K562 (cell line): ENCODE data around the gene PRAME. TPM values are rescaled to one million over a fixed set of nuclear protein-coding genes. Genes with fewer than 3 reads are reported as not detected.
A peak's percentile ranks its signal among the peaks of the same experiment; 100 is the strongest.

Experiments
- CBX3 ChIP-seq, 2 experiments: IDR thresholded peaks; 1 replicate in 1 of 2; 2 replicates in 1 of 2; pipeline ENCODE4 v1.6.1; 2012; ENCODE audit warnings: inconsistent platforms in 2 of 2, low read length in 2 of 2, borderline replicate concordance in 1 of 2, control low read depth in 1 of 2
- DLX4 ChIP-seq: fragments of 250-450 bp; sonication (Bioruptor Pico); IDR thresholded peaks from 2 replicates; pipeline ENCODE4 v1.6.1; 2021; ENCODE audit warnings: mild to moderate bottlenecking
- FOS ChIP-seq: IDR thresholded peaks from 3 replicates; pipeline ENCODE4 v1.6.1; 2011; ENCODE audit not compliant: insufficient read length; ENCODE audit errors: extremely low read depth
- HCFC1 ChIP-seq: IDR thresholded peaks from 2 replicates; pipeline ENCODE4 v1.6.1; 2012; ENCODE audit warnings: low read depth, low read length, improper control_type of control experiment
- IFI16 ChIP-seq: fragments of 250-450 bp; sonication (Bioruptor Pico); IDR thresholded peaks from 2 replicates; pipeline ENCODE4 v2.1.2; 2022; ENCODE audit warnings: mild to moderate bottlenecking, inconsistent platforms
- KLF10 ChIP-seq: fragments of 250-450 bp; sonication (Bioruptor Pico); IDR thresholded peaks from 2 replicates; pipeline ENCODE4 v1.6.1; 2021; ENCODE audit warnings: matching md5 sums
- MECOM ChIP-seq: fragments of 250-450 bp; sonication (Bioruptor Pico); IDR thresholded peaks from 2 replicates; pipeline ENCODE4 v1.8.0; 2022; ENCODE audit warnings: inconsistent platforms
- MEF2A ChIP-seq: IDR thresholded peaks from 2 replicates; pipeline ENCODE4 v1.6.1; 2011; ENCODE audit warnings: low read depth, mild to moderate bottlenecking, low read length, moderate library complexity; ENCODE audit not compliant: control insufficient read depth
- PHTF2 ChIP-seq: fragments of 250-450 bp; sonication (Bioruptor Pico); IDR thresholded peaks from 2 replicates; pipeline ENCODE4 v1.5.0; 2021; ENCODE audit warnings: mild to moderate bottlenecking
- RNF219 ChIP-seq: fragments of 250-450 bp; sonication (Bioruptor Pico); IDR thresholded peaks from 2 replicates; pipeline ENCODE4 v1.5.0; 2022; ENCODE audit warnings: mild to moderate bottlenecking
- U2AF1 ChIP-seq: fragments of 200-400 bp; formaldehyde crosslinking; optimal IDR thresholded peaks from 2 replicates; pipeline ENCODE3; 2017; ENCODE audit warnings: mild to moderate bottlenecking, low read depth, low read length, moderate library complexity
- ZFX ChIP-seq: sonication (generic); formaldehyde crosslinking; IDR thresholded peaks from 2 replicates; pipeline ENCODE4 v1.8.0; 2022; ENCODE audit warnings: mild to moderate bottlenecking, missing genetic modification reagents, moderate library complexity
- ZNF217 ChIP-seq: sonication (generic); formaldehyde crosslinking; IDR thresholded peaks from 2 replicates; pipeline ENCODE4 v1.8.0; 2022; ENCODE audit warnings: mild to moderate bottlenecking, missing genetic modification reagents
- ZNF407 ChIP-seq: fragments of 450-650 bp; IDR thresholded peaks from 2 replicates; pipeline ENCODE4 v1.6.1; 2016; ENCODE audit warnings: low read depth
- polyA plus RNA-seq, 8 experiments: library from polyadenylated mRNA; depleted of rRNA in 4 of 8; stranded (reverse) in 5 of 8; unstranded in 3 of 8; fragments of >200 nt; fragmentation: Nextera tagmentation in 2 of 8; fragmentation: Illumina TruSeq in 1 of 8; extraction: Ambion mirVana in 2 of 8; extraction: Trizol in 1 of 8; gene quantifications; 2 replicates each; pipeline versions ENCODE4 v1.2.1 to v1.2.3, GENCODE V29; 2011 to 2014; ENCODE audit warnings: inconsistent platforms in 1 of 8, missing spikeins in 1 of 8
- total RNA-seq, 7 experiments: library from RNA; depleted of rRNA in 6 of 7; stranded (reverse); fragments of >200 nt in 6 of 7; fragmentation: Illumina TruSeq in 2 of 7; extraction: Trizol in 2 of 7; gene quantifications; 2 replicates each; pipeline versions ENCODE4 v1.2.1 to v1.2.3, GENCODE V29; 2011 to 2021; ENCODE audit warnings: low replicate concordance in 1 of 7
- TF ChIP-seq, protein P1 (sequence below): IDR thresholded peaks from 2 replicates; pipeline ENCODE4 v1.6.1; 2014; ENCODE audit warnings: antibody characterized with exemption

Gene PRAME
- total and polyA plus RNA-seq, 9 of the 15 experiments (the other 6 are each of a cell fraction or from before 2014, with no cell fraction given) = 662 to 2,141 (median 1,142) TPM

DNA sequence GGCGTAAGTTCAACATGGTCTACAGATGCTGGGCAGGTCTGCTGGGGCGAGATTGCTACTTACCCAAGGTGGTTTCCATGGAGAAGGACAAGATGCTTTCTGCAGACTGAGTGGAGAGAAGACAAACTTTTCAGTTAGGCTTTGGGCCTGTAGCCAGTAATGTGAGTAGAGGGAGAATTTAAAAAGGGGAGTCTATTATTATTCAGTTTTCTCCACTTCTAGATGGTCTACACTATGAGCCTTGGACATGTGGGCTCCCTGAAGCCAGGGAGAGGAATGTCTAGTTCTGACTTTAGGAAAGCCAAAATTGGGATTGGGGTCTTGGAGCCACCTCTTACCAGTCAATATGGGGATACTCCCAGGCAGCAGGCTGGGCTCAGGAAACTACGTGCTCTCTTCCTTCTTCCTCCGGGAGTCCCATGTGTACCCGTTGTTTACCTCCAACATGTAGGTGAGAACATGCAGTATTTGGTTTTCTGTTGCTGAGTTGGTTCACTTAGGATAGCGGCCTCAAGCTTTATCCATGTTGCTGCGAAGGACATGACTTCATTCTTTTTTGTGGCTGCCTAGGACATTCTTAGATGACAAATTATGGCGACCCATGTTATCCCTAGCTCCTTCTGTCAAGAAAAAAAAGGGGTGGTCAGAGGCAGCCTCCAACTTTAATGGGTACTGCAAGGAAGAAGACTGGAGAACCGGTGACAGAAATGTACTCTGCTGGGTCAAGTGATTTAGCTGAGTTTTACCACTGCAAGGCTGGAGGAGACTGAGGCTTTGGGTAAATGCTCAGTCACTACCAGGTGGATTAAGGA, 24.3 kb downstream of the PRAME start (continued):
- no peak for TF ChIP-seq MEF2A
- no peak for TF ChIP-seq HCFC1
- peak; percentile 42; the same call in 1 of the 2 replicates for TF ChIP-seq MECOM (CRISPR knock-in tag)
- peak; percentile 54; the same call in 1 of the 2 replicates for TF ChIP-seq IFI16 (CRISPR knock-in tag)
- 0 out of 2 replicates have a peak, but pooled peaks have one; percentile 58 for TF ChIP-seq DLX4 (CRISPR knock-in tag)
- TF ChIP-seq ZNF217 (CRISPR knock-in tag) = no peak
- TF ChIP-seq, protein P1, sequence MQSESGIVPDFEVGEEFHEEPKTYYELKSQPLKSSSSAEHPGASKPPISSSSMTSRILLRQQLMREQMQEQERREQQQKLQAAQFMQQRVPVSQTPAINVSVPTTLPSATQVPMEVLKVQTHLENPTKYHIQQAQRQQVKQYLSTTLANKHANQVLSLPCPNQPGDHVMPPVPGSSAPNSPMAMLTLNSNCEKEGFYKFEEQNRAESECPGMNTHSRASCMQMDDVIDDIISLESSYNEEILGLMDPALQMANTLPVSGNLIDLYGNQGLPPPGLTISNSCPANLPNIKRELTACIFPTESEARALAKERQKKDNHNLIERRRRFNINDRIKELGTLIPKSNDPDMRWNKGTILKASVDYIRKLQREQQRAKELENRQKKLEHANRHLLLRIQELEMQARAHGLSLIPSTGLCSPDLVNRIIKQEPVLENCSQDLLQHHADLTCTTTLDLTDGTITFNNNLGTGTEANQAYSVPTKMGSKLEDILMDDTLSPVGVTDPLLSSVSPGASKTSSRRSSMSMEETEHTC = no peak
- no peak for TF ChIP-seq FOS
- peak; percentile 88 for TF ChIP-seq RNF219 (CRISPR knock-in tag)
- TF ChIP-seq ZFX (CRISPR knock-in tag) = peak; percentile 32; the same call in 1 of the 2 replicates
- no peak for TF ChIP-seq ZNF407
- 0 out of 2 replicates have a peak, but pooled peaks have one; percentile 18 for TF ChIP-seq PHTF2
- 0 out of 2 replicates have a peak, but pooled peaks have one; percentile 39 for TF ChIP-seq KLF10 (CRISPR knock-in tag)
- no peak for TF ChIP-seq U2AF1
- 0 out of 3 replicates have a peak, but pooled peaks of 1 of the 2 experiments have one; percentile 14 for TF ChIP-seq CBX3 (IDR thresholded peaks at IDR 0.05; ENCODE audit: borderline replicate concordance in 1 of 2, low read length in 2 of 2)
